Measurements from ENCODE around the gene TMEM114. TPM values are rescaled to one million over a fixed set of nuclear protein-coding genes. Genes with fewer than 3 reads are reported as not detected.
"Not testable (repeated sequence)": the region's sequence is repeated elsewhere in the genome, so short reads cannot be mapped to it uniquely, and the experiment has no call there.

TMEM114 gene
- polyA plus RNA-seq, 1 donor from 2014 or later = not detected

- H3K9me3 Mint-ChIP-seq = peaks cover 0 to 4% (median 0%) of the 10 kb centered on the region in 3 donors
- H3K4me3 Mint-ChIP-seq = no peak overlapping the region
- H3K27me3 Mint-ChIP-seq = peaks cover 10% of the 10 kb centered on the region
- peaks cover 0 to 2% (median 0%) of the 10 kb centered on the region in 3 donors for H3K4me1 Mint-ChIP-seq
- no peaks in the 10 kb centered on the region for H3K36me3 Mint-ChIP-seq
- H3K27ac Mint-ChIP-seq = no peak overlapping the region
Measured at GRCh38 chr16:8572919-8573724, 17.2 kb downstream of the TMEM114 start.

GRCh38 chr16:8572063-8572918, 18.0 kb downstream of the TMEM114 start:
- Mint-ChIP-seq H3K9me3 (peaks cover 0 to 4% (median 0%) of the 10 kb centered on the region in 3 donors), H3K27ac (no peak overlapping the region), H3K36me3 (no peaks in the 10 kb centered on the region), H3K4me1 (peaks cover 0 to 6% (median 2%) of the 10 kb centered on the region in 3 donors), H3K27me3 (peaks cover 10% of the 10 kb centered on the region), H3K4me3 (no peak overlapping the region)

GRCh38 chr16:8571061-8571596, 19.2 kb downstream of the TMEM114 start:
- Mint-ChIP-seq H3K27me3 (peaks cover 10% of the 10 kb centered on the region), H3K4me3 (no peak overlapping the region), H3K27ac (no peak overlapping the region), H3K9me3 (peaks cover 0 to 4% (median 0%) of the 10 kb centered on the region in 3 donors), H3K4me1 (peaks cover 0 to 6% (median 2%) of the 10 kb centered on the region in 3 donors), H3K36me3 (no peaks in the 10 kb centered on the region)

- H3K4me1 Mint-ChIP-seq, H3K9me3 Mint-ChIP-seq, H3K4me3 Mint-ChIP-seq, H3K27ac Mint-ChIP-seq, H3K27me3 Mint-ChIP-seq, H3K36me3 Mint-ChIP-seq: not testable (repeated sequence)
Measured at GRCh38 chr16:8570393-8570792, 19.9 kb downstream of the TMEM114 start.

- peaks cover 0 to 3% (median 0%) of the 10 kb centered on the region in 3 donors for H3K9me3 Mint-ChIP-seq
- H3K4me1 Mint-ChIP-seq = peaks cover 0 to 6% (median 2%) of the 10 kb centered on the region in 3 donors
- H3K36me3 Mint-ChIP-seq = no peaks in the 10 kb centered on the region
- peaks cover 8% of the 10 kb centered on the region for H3K27me3 Mint-ChIP-seq
- no peak overlapping the region for H3K27ac Mint-ChIP-seq
- no peak overlapping the region for H3K4me3 Mint-ChIP-seq
Measured at GRCh38 chr16:8569650-8570346, 20.5 kb downstream of the TMEM114 start.

- peaks cover 0 to 6% (median 2%) of the 10 kb centered on the region in 3 donors for H3K4me1 Mint-ChIP-seq
- H3K36me3 Mint-ChIP-seq = no peaks in the 10 kb centered on the region
- H3K4me3 Mint-ChIP-seq = peak overlapping the region in 1 of 4 donors; percentile 48
- H3K27me3 Mint-ChIP-seq = peaks cover 7% of the 10 kb centered on the region
- H3K9me3 Mint-ChIP-seq = peaks cover 0 to 3% (median 0%) of the 10 kb centered on the region in 3 donors
- no peak overlapping the region for H3K27ac Mint-ChIP-seq
Measured at GRCh38 chr16:8568231-8568617, 22.1 kb downstream of the TMEM114 start.

GRCh38 chr16:8567355-8568230, 22.7 kb downstream of the TMEM114 start:
- H3K4me1 Mint-ChIP-seq = peaks cover 0 to 6% (median 2%) of the 10 kb centered on the region in 3 donors
- peaks cover 4% of the 10 kb centered on the region for H3K27me3 Mint-ChIP-seq
- peaks cover 0 to 3% (median 0%) of the 10 kb centered on the region in 3 donors for H3K9me3 Mint-ChIP-seq
- peak overlapping the region in 2 of 4 donors; percentile 48 to 58 for H3K4me3 Mint-ChIP-seq
- no peaks in the 10 kb centered on the region for H3K36me3 Mint-ChIP-seq
- no peak overlapping the region for H3K27ac Mint-ChIP-seq

- Mint-ChIP-seq H3K4me1 (peaks cover 0 to 6% (median 2%) of the 10 kb centered on the region in 3 donors), H3K27ac (no peak overlapping the region), H3K9me3 (peaks cover 0 to 3% (median 0%) of the 10 kb centered on the region in 3 donors), H3K4me3 (no peak overlapping the region), H3K27me3 (peaks cover 4% of the 10 kb centered on the region), H3K36me3 (no peaks in the 10 kb centered on the region)
Measured at GRCh38 chr16:8565498-8565897, 24.8 kb downstream of the TMEM114 start.

GRCh38 chr16:8564934-8565345, 25.4 kb downstream of the TMEM114 start:
- H3K36me3 Mint-ChIP-seq = no peaks in the 10 kb centered on the region
- H3K27me3 Mint-ChIP-seq = peaks cover 1% of the 10 kb centered on the region
- H3K9me3 Mint-ChIP-seq = no peaks in the 10 kb centered on the region
- no peak overlapping the region for H3K27ac Mint-ChIP-seq
- no peak overlapping the region for H3K4me3 Mint-ChIP-seq
- peaks cover 0 to 6% (median 2%) of the 10 kb centered on the region in 3 donors for H3K4me1 Mint-ChIP-seq

GRCh38 chr16:8563944-8564540, 26.3 kb downstream of the TMEM114 start:
- not testable (repeated sequence) for H3K4me3 Mint-ChIP-seq, H3K9me3 Mint-ChIP-seq, H3K36me3 Mint-ChIP-seq, H3K27ac Mint-ChIP-seq, H3K4me1 Mint-ChIP-seq, H3K27me3 Mint-ChIP-seq

GRCh38 chr16:8561496-8561895, 28.8 kb downstream of the TMEM114 start:
- Mint-ChIP-seq H3K9me3 (no peaks in the 10 kb centered on the region), H3K27me3 (no peaks in the 10 kb centered on the region), H3K27ac (no peak overlapping the region), H3K36me3 (no peaks in the 10 kb centered on the region), H3K4me1 (no peaks in the 10 kb centered on the region), H3K4me3 (no peak overlapping the region)

GRCh38 chr16:8555400-8555799, 34.9 kb downstream of the TMEM114 start:
- no peak overlapping the region for H3K4me3 Mint-ChIP-seq
- no peaks in the 10 kb centered on the region for H3K36me3 Mint-ChIP-seq
- no peak overlapping the region for H3K27ac Mint-ChIP-seq
- peaks cover 0 to 2% (median 0%) of the 10 kb centered on the region in 3 donors for H3K9me3 Mint-ChIP-seq
- H3K4me1 Mint-ChIP-seq = no peaks in the 10 kb centered on the region
- H3K27me3 Mint-ChIP-seq = peaks cover 12% of the 10 kb centered on the region

- H3K27ac Mint-ChIP-seq = no peak overlapping the region
- H3K36me3 Mint-ChIP-seq = no peaks in the 10 kb centered on the region
- no peaks in the 10 kb centered on the region for H3K4me1 Mint-ChIP-seq
- H3K27me3 Mint-ChIP-seq = peaks cover 12% of the 10 kb centered on the region
- H3K4me3 Mint-ChIP-seq = no peak overlapping the region
- H3K9me3 Mint-ChIP-seq = peaks cover 0 to 2% (median 0%) of the 10 kb centered on the region in 3 donors
Measured at GRCh38 chr16:8554881-8555280, 35.4 kb downstream of the TMEM114 start.

Measured in IgD-negative memory B cell (primary cell).